ENCODE results near the gene SIGLEC12. TPM values are rescaled to one million over a fixed set of nuclear protein-coding genes. Genes with fewer than 3 reads are reported as not detected.

Gene SIGLEC12
- total and polyA plus RNA-seq, 10 donors = 2.0 to 65.1 (median 6.2) TPM

DNA sequence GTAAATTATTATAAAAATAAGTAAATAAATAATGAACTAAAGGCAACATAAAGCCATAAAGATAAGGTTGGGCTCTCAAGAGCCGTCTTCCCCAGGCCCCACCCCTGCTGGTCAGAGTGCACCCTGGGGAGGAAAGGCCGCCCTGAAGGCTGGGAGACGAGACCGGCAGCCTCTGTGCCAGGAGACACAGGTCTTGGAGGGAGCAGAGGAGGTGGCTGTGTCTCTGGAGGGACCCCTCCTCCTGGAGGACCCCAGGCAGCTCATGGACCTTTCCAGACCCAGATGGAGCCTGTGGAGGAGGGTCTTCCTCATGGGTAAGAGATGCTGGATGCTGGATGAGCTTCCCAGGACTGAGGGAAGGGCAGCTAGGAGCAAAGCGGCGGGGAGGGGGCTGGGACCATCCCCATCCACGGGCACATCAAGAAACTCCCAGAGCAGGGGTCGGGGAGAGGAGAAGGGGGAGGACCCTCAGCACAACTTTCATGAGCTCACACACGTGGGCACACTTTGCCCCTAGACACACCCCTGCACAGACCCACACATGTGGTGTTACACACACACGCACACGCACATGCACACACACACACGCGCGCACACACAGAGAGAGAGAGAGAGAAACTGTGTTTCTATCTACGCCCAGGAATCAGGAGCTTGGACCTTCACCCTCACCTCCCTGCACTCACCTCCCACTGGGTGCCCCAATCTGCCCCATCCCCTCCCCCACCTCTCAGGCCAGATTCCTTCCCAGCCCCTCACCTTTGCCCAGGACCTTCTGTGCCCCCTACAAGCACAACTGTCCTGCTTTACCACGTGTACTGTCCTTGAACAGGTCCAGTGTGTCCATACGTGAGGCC, 23.0 kb downstream of the SIGLEC12 start, which contains the start of gene CEACAM18:
TSS of gene CEACAM18 (plus strand) at position 159 of the 854 bp plus-strand sequence.
- no peak for TF ChIP-seq POLR2A (IDR thresholded peaks at IDR 0.05)
- TF ChIP-seq, protein P1, sequence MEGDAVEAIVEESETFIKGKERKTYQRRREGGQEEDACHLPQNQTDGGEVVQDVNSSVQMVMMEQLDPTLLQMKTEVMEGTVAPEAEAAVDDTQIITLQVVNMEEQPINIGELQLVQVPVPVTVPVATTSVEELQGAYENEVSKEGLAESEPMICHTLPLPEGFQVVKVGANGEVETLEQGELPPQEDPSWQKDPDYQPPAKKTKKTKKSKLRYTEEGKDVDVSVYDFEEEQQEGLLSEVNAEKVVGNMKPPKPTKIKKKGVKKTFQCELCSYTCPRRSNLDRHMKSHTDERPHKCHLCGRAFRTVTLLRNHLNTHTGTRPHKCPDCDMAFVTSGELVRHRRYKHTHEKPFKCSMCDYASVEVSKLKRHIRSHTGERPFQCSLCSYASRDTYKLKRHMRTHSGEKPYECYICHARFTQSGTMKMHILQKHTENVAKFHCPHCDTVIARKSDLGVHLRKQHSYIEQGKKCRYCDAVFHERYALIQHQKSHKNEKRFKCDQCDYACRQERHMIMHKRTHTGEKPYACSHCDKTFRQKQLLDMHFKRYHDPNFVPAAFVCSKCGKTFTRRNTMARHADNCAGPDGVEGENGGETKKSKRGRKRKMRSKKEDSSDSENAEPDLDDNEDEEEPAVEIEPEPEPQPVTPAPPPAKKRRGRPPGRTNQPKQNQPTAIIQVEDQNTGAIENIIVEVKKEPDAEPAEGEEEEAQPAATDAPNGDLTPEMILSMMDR (IDR thresholded peaks at IDR 0.05 in 8 of 11, conservative IDR thresholded peaks at IDR 0.05 in 3 of 11) = no peak
- TF ChIP-seq POLR2AphosphoS5 (IDR thresholded peaks at IDR 0.05) = no peak
- Histone ChIP-seq H3K27me3 (replicated peaks in 1 of 7) (peaks cover 0 to 59% (median 4%) of the 10 kb centered on the region in 7 donors), H3K4me3 (no peak within 1 kb of the TSS), H3K27ac (no peak within 1 kb of the TSS), H3K9me3 (peaks cover 0 to 4% (median 0%) of the 10 kb centered on the region in 8 donors), H3K4me1 (no peaks in the 10 kb centered on the region), H3K36me3 (no peaks in the 10 kb centered on the region)
- 62 to 75% (median 69%) methylated on average over 12 to 17 of the region's 17 CpGs for WGBS, 5 donors
- intact Hi-C loops (cut with DNase I; ENCODE audit: low total_unique reads) = no loop called here
- DNase-seq = no peak

DNA sequence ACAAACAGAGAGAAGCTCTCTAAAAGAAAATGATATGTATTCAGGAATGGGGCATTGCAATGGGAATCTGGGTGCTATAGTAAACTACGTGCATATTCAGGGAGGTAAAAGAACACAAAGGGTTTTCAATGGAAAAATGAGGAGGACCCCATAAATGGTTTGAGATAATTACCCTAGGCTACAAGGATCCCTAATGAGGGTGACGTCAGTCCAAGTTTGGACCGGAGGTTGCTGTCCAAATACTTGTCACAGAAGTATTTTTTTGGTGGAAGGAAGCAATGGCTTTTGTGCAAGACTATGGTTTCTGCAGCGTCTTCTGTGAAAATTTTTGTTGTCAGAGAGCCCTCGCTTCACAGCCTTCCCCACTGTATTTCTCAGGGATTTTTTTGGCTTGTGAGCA, 24.3 kb downstream of the SIGLEC12 start:
- intact Hi-C loops (cut with DNase I; ENCODE audit: low total_unique reads) = no loop called here
- peaks cover 0 to 58% (median 6%) of the 10 kb centered on the region in 7 donors for H3K27me3 ChIP-seq (replicated peaks in 1 of 7)
- peaks cover 0 to 4% (median 0%) of the 10 kb centered on the region in 8 donors for H3K9me3 ChIP-seq
- no peaks in the 10 kb centered on the region for H3K36me3 ChIP-seq
- TF ChIP-seq POLR2A (IDR thresholded peaks at IDR 0.05) (no peak), POLR2AphosphoS5 (IDR thresholded peaks at IDR 0.05) (no peak)
- TF ChIP-seq, protein P1 (IDR thresholded peaks at IDR 0.05 in 8 of 11, conservative IDR thresholded peaks at IDR 0.05 in 3 of 11) = no peak
- peaks cover 0 to 8% (median 0%) of the 10 kb centered on the region in 6 donors for H3K4me1 ChIP-seq
- 49 to 82% (median 63%) methylated on average over 5 of the region's 5 CpGs for WGBS, 5 donors
- no peak overlapping the region for H3K4me3 ChIP-seq
- no peak overlapping the region for H3K27ac ChIP-seq
- DNase-seq = no peak

DNA sequence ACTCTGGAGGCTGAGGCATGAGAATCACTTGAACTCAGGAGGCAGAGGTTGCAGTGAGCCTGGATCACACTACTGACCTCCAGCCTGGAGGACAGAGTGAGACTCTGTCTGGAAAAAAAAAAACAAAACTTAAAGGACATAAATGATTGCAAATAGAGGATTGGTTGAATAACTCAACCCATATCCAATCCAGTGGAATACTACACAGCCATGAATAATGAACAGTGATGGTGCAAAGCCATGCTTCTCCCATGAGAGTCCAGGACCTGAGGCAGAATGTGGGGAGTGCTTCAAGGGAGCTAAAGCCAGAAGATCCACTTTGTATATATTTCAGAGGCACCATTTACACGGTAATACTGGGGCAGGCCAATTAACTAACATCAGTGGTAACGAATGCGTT, 25.4 kb downstream of the SIGLEC12 start:
- 75 to 92% (median 90%) methylated on average over 3 of the region's 3 CpGs for WGBS, 5 donors
- Histone ChIP-seq H3K9me3 (peaks cover 0 to 4% (median 0%) of the 10 kb centered on the region in 8 donors), H3K27me3 (replicated peaks in 1 of 7) (peaks cover 0 to 55% (median 7%) of the 10 kb centered on the region in 7 donors), H3K27ac (no peak overlapping the region), H3K36me3 (no peaks in the 10 kb centered on the region), H3K4me3 (no peak overlapping the region), H3K4me1 (peaks cover 0 to 8% (median 0%) of the 10 kb centered on the region in 6 donors)
- intact Hi-C loops (cut with DNase I; ENCODE audit: low total_unique reads) = no loop called here
- no peak for TF ChIP-seq POLR2AphosphoS5 (IDR thresholded peaks at IDR 0.05)
- TF ChIP-seq, protein P1 (IDR thresholded peaks at IDR 0.05 in 8 of 11, conservative IDR thresholded peaks at IDR 0.05 in 3 of 11) = no peak
- TF ChIP-seq POLR2A (IDR thresholded peaks at IDR 0.05) = no peak
- DNase-seq = no peak
